Colonic mucosa (tissue), 4 donors: ENCODE results near the gene AUTS2. TPM values are rescaled to one million over a fixed set of nuclear protein-coding genes. Genes with fewer than 3 reads are reported as not detected.

ENCODE experiments used
- DNase-seq: peaks from one replicate; pipeline ENCODE4 v3.0.0-alpha.2; 2020
- H3K27ac ChIP-seq: fragments of 200-600 bp; one replicate; pipeline ENCODE4 v1.8.0; 2021
- H3K27me3 ChIP-seq: fragments of 200-600 bp; one replicate; pipeline ENCODE4 v1.8.0; 2021
- H3K36me3 ChIP-seq: fragments of 200-600 bp; one replicate; pipeline ENCODE4 v1.8.0; 2021
- H3K4me1 ChIP-seq: fragments of 200-600 bp; one replicate; pipeline ENCODE4 v1.8.0; 2021; ENCODE audit warnings: mild to moderate bottlenecking
- H3K4me3 ChIP-seq: fragments of 200-600 bp; one replicate; pipeline ENCODE4 v1.8.0; 2021
- H3K9ac ChIP-seq, 2 donors: one replicate each; pipeline ENCODE4 v1.7.0; 2013; ENCODE audit warnings: control low read depth in 2 of 2, low read depth in 2 of 2, low read length in 2 of 2
- H3K9me3 ChIP-seq: fragments of 200-600 bp; one replicate; pipeline ENCODE4 v1.8.0; 2021
- CTCF ChIP-seq: fragments of 200-600 bp; IDR thresholded peaks from one replicate; pipeline ENCODE4 v1.8.0; 2022; ENCODE audit warnings: antibody characterized with exemption, mild to moderate bottlenecking
- intact Hi-C: fragments of 100-400 bp; cut with DNase I; formaldehyde crosslinking; loops from one replicate; pipeline ENCODE4 v1.14.1; 2022
- total RNA-seq, 2 donors: library from RNA; stranded (reverse); fragmentation: NEBNext Ultra II Directional in 1 of 2; extraction: Animal tissue kit (Norgen Biotek cat#: 25700) in 1 of 2; gene quantifications; one replicate each; pipeline ENCODE4 v1.2.1, GENCODE V29; 2021
- donor health status: healthy.
- donor health status: DM: no; HTN: no; CAD: no.
- donor health status: DM: no; HTN: no; CAD: no.

AUTS2 gene
- total RNA-seq, 2 donors from 2014 or later, result 39.8 to 42.3 TPM

GRCh38 chr7:70523249-70523988 lies 925.1 kb downstream of the AUTS2 start:
- no peaks in the 10 kb centered on the region for H3K36me3 ChIP-seq
- TF ChIP-seq CTCF, result no peak
- H3K9me3 ChIP-seq, result no peaks in the 10 kb centered on the region
- H3K27me3 ChIP-seq, result no peaks in the 10 kb centered on the region
- H3K9ac ChIP-seq, result no peak overlapping the region
- DNase-seq, result no peak
- no peak overlapping the region for H3K4me3 ChIP-seq
- H3K4me1 ChIP-seq, result no peaks in the 10 kb centered on the region
- no peak overlapping the region for H3K27ac ChIP-seq
- intact Hi-C loops, result no loop called here

GRCh38 chr7:70523989-70524351 lies 925.7 kb downstream of the AUTS2 start:
- Histone ChIP-seq H3K9me3 (no peaks in the 10 kb centered on the region), H3K4me1 (no peaks in the 10 kb centered on the region), H3K27ac (no peak overlapping the region), H3K27me3 (no peaks in the 10 kb centered on the region), H3K9ac (no peak overlapping the region), H3K4me3 (no peak overlapping the region), H3K36me3 (no peaks in the 10 kb centered on the region)
- no peak for TF ChIP-seq CTCF
- intact Hi-C loops, result no loop called here
- no peak for DNase-seq

- no peaks in the 10 kb centered on the region for H3K9me3 ChIP-seq
- DNase-seq, result no peak
- no peaks in the 10 kb centered on the region for H3K4me1 ChIP-seq
- no peak overlapping the region for H3K27ac ChIP-seq
- H3K9ac ChIP-seq, result no peak overlapping the region
- H3K27me3 ChIP-seq, result no peaks in the 10 kb centered on the region
- TF ChIP-seq CTCF, result no peak
- H3K36me3 ChIP-seq, result no peaks in the 10 kb centered on the region
- intact Hi-C loops, result no loop called here
- H3K4me3 ChIP-seq, result no peak overlapping the region
Observed at GRCh38 chr7:70525991-70526390, 927.7 kb downstream of the AUTS2 start.

GRCh38 chr7:70527520-70528115 lies 929.3 kb downstream of the AUTS2 start:
- TF ChIP-seq CTCF, result no peak
- intact Hi-C loops, result no loop called here

GRCh38 chr7:70529436-70529835 lies 931.2 kb downstream of the AUTS2 start:
- no peak overlapping the region for H3K27ac ChIP-seq
- no peak overlapping the region for H3K9ac ChIP-seq
- H3K27me3 ChIP-seq, result no peaks in the 10 kb centered on the region
- DNase-seq, result no peak
- no peaks in the 10 kb centered on the region for H3K36me3 ChIP-seq
- intact Hi-C loops, result no loop called here
- no peak overlapping the region for H3K4me3 ChIP-seq
- H3K9me3 ChIP-seq, result no peaks in the 10 kb centered on the region
- H3K4me1 ChIP-seq, result no peaks in the 10 kb centered on the region
- TF ChIP-seq CTCF, result no peak

More at GRCh38 chr7:70527520-70528115, 929.3 kb downstream of the AUTS2 start:
- no peak for DNase-seq
- H3K4me3 ChIP-seq, result no peak overlapping the region
- H3K9me3 ChIP-seq, result no peaks in the 10 kb centered on the region
- H3K27me3 ChIP-seq, result no peaks in the 10 kb centered on the region
- H3K4me1 ChIP-seq, result no peaks in the 10 kb centered on the region
- H3K9ac ChIP-seq, result no peak overlapping the region
- H3K36me3 ChIP-seq, result no peaks in the 10 kb centered on the region
- no peak overlapping the region for H3K27ac ChIP-seq
